HFFc6 (cell line): ENCODE results near the gene BABAM2. TPM values are rescaled to one million over a fixed set of nuclear protein-coding genes. Genes with fewer than 3 reads are reported as not detected.

Source experiments
- DNase-seq: peaks from one replicate; pipeline ENCODE4 v3.0.0-alpha.2; 2018
- H3K27ac Mint-ChIP-seq: 2 replicates; pipeline ENCODE4 v1.8.0; 2020; ENCODE audit warnings: mild to moderate bottlenecking, mixed read lengths
- H3K27me3 Mint-ChIP-seq: 2 replicates; pipeline ENCODE4 v1.8.0; 2021; ENCODE audit warnings: mild to moderate bottlenecking, moderate library complexity, mixed read lengths; ENCODE audit not compliant: insufficient read depth
- H3K36me3 Mint-ChIP-seq: 2 replicates; pipeline ENCODE4 v1.8.0; 2021; ENCODE audit warnings: low read depth, mixed read lengths
- H3K4me1 Mint-ChIP-seq: 2 replicates; pipeline ENCODE4 v1.8.0; 2020; ENCODE audit warnings: low read depth, mixed read lengths
- H3K4me3 Mint-ChIP-seq: 2 replicates; pipeline ENCODE4 v1.8.0; 2020; ENCODE audit warnings: mild to moderate bottlenecking, moderate library complexity, mixed read lengths
- H3K9me3 Mint-ChIP-seq: 2 replicates; pipeline ENCODE4 v1.8.0; 2020; ENCODE audit warnings: mild to moderate bottlenecking, mixed read lengths
- total RNA-seq, 6 experiments: library from RNA; stranded (reverse); fragmentation: NEBNext Ultra II Directional; extraction: Animal tissue kit (Norgen Biotek cat#: 25700); gene quantifications; 2 replicates in 1 of 6; 3 replicates in 5 of 6; pipeline ENCODE4 v1.2.3, GENCODE V29; 2021
- TF ChIP-seq, protein P1 (sequence below): fragments of 200-600 bp; sonication (generic); IDR thresholded peaks from 2 replicates; pipeline ENCODE4 v1.5.0; 2021; ENCODE audit warnings: antibody characterized with exemption, mild to moderate bottlenecking

BABAM2 gene
- total RNA-seq, 6 experiments from 2014 or later: 30.8 to 46.6 (median 41.2) TPM

DNA sequence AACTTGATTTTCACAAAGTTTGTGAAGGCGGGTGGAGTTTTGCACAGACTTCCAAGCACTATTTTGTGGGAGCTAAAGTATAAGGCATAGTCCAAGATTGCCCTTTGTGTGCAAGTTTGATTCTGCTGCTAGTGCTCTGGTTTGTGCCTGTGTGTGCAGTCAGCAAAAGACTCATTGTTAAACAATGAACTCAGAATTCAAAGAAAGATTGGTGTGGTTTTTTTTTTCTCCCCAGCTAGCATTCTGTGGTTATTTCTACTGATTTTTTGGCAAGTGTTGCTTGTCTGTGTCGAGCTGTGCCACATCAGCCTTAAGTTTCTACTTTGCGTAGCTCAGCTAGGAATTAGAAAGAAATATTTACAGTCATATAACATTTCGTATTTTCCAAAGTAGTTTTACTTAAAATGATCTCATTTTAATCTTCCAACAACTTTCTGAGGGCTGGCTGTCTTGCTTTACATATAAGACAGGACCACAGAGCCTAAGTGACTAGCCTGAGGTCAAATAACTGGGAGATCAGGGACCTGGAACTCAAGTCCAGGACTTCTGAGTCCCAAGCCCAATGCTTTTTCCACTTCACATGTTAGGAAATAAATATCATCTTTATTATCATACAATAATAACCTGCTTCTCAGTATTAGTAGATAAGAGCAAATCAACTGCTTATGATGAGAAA is 69.8 kb downstream of the BABAM2 start:
- Mint-ChIP-seq H3K4me1 (peaks cover 74% of the 10 kb centered on the region), H3K27ac (peak overlapping the region; percentile 91), H3K9me3 (no peaks in the 10 kb centered on the region), H3K27me3 (peaks cover 1% of the 10 kb centered on the region; the same call in 1 of the 2 replicates), H3K36me3 (peaks cover 15% of the 10 kb centered on the region), H3K4me3 (peak overlapping the region; percentile 62)
- DNase-seq: peak; percentile 81
- TF ChIP-seq, protein P1, sequence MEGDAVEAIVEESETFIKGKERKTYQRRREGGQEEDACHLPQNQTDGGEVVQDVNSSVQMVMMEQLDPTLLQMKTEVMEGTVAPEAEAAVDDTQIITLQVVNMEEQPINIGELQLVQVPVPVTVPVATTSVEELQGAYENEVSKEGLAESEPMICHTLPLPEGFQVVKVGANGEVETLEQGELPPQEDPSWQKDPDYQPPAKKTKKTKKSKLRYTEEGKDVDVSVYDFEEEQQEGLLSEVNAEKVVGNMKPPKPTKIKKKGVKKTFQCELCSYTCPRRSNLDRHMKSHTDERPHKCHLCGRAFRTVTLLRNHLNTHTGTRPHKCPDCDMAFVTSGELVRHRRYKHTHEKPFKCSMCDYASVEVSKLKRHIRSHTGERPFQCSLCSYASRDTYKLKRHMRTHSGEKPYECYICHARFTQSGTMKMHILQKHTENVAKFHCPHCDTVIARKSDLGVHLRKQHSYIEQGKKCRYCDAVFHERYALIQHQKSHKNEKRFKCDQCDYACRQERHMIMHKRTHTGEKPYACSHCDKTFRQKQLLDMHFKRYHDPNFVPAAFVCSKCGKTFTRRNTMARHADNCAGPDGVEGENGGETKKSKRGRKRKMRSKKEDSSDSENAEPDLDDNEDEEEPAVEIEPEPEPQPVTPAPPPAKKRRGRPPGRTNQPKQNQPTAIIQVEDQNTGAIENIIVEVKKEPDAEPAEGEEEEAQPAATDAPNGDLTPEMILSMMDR: no peak

DNA sequence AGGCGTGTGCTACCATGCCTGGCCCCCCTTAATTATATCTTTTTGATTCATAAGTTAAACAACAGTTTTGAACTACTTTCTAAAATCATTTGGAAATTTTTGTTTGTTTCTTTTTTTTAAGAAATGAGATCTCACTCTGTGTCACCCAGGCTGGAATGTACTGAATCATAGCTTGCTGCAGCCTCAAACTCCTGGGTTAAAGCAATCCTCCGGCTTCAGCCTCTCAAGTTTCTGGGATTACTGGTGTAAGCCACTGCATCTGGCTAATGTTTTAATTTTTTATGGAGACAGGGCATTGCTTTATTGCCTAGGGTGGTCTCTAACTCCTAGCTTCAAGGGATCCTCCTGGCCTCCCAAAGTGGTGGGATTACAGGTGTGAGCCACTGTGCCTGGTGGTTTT is 71.5 kb downstream of the BABAM2 start:
- peak; percentile 13 for DNase-seq
- H3K4me1 Mint-ChIP-seq: peaks cover 66% of the 10 kb centered on the region

DNA sequence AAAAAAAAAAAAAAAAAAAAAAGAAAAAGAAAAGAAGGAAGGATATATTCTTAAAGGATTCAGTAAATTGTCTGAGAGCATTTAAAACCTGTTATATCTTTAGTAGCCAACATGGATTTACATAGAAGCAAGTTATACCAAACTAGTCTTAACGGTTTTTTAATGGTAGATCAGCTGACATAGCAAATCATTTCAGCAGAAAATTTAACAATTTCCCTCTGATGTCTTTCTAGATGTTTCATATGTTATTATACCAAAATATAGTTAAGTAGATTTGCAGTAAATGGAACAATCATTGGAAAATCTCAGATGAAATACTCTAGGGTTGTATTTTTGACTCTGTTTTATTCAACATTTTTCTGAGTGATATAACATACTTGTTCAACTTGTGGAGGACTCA is 72.9 kb downstream of the BABAM2 start:
- peaks cover 31% of the 10 kb centered on the region for H3K36me3 Mint-ChIP-seq

More for the DNA sequence above, 71.5 kb downstream of the BABAM2 start:
- Mint-ChIP-seq H3K27ac (peak overlapping the region; percentile 81), H3K27me3 (peaks cover 1% of the 10 kb centered on the region; the same call in 1 of the 2 replicates), H3K36me3 (peaks cover 20% of the 10 kb centered on the region), H3K4me3 (peak overlapping the region; percentile 53), H3K9me3 (no peaks in the 10 kb centered on the region)
- TF ChIP-seq, protein P1: no peak

DNA sequence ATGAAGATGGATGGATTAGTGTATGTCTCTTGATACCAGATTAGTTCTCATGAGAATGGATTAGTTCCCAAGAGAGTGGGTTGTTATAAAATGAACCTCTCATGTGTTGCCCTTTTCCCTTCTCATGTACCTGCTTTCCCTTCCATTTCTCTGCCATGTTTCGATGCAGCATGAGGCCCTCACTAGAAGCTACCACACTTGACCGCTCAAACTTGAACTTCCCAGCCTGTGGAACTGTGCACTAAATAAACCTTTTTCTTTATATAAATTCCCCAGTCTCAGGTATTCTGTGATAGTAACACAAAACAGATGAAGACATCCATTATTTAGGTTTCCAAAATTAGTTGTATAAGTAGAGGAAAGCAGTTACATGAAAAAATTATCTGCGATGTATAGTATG is 73.5 kb downstream of the BABAM2 start:
- no peak for DNase-seq
- Mint-ChIP-seq H3K4me1 (peaks cover 54% of the 10 kb centered on the region), H3K27ac (no peak overlapping the region), H3K9me3 (peaks cover 20% of the 10 kb centered on the region), H3K36me3 (peaks cover 36% of the 10 kb centered on the region), H3K27me3 (no peaks in the 10 kb centered on the region), H3K4me3 (no peak overlapping the region)
- TF ChIP-seq, protein P1: no peak

More for the DNA sequence above, 72.9 kb downstream of the BABAM2 start:
- no peak for DNase-seq
- TF ChIP-seq, protein P1: no peak
- H3K27ac Mint-ChIP-seq: no peak overlapping the region
- H3K4me1 Mint-ChIP-seq: peaks cover 60% of the 10 kb centered on the region
- no peaks in the 10 kb centered on the region for H3K27me3 Mint-ChIP-seq
- no peak overlapping the region for H3K4me3 Mint-ChIP-seq
- H3K9me3 Mint-ChIP-seq: peaks cover 14% of the 10 kb centered on the region

DNA sequence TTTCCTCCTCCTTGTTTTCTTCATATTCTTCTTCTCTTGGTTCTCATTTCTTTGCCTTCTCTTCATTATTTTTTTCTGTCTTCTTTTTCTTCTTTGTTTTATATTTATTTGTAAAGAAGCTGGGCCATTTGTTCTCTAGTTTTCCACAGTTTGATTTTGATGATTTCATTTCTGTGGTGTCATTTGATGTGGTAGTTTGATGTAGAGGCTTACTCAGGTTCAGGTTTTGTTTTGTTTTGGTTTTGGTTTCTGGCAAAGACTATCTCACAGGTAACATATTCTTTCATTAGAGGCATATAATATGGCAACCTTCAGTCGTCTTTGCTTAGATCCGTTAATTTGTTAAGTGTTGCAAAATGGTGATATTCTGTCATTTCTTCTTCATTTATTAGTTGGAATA is 75.3 kb downstream of the BABAM2 start:
- H3K27ac Mint-ChIP-seq: no peak overlapping the region
- H3K36me3 Mint-ChIP-seq: peaks cover 42% of the 10 kb centered on the region
- no peak overlapping the region for H3K4me3 Mint-ChIP-seq
- H3K9me3 Mint-ChIP-seq: peaks cover 22% of the 10 kb centered on the region
- TF ChIP-seq, protein P1: no peak
- H3K4me1 Mint-ChIP-seq: peaks cover 44% of the 10 kb centered on the region
- DNase-seq: no peak
- no peaks in the 10 kb centered on the region for H3K27me3 Mint-ChIP-seq
